Stomach smooth muscle (tissue), 2 donors: ENCODE measurements around the gene UBA1.
"Not testable (repeated sequence)": the region's sequence is repeated elsewhere in the genome, so short reads cannot be mapped to it uniquely, and the experiment has no call there.

Source experiments
- H3K27ac ChIP-seq: one replicate; pipeline ENCODE4 v1.7.0; 2013; ENCODE audit warnings: mild to moderate bottlenecking, low read length, inconsistent platforms
- H3K27me3 ChIP-seq, 2 donors: one replicate each; pipeline ENCODE4 v1.7.0; 2013; ENCODE audit warnings: low read length in 2 of 2; ENCODE audit not compliant: insufficient read depth in 2 of 2, control insufficient read depth in 1 of 2
- H3K36me3 ChIP-seq, 2 donors: one replicate each; pipeline ENCODE4 v1.7.0; 2013; ENCODE audit warnings: low read length in 2 of 2; ENCODE audit not compliant: control insufficient read depth in 2 of 2, insufficient read depth in 2 of 2
- H3K4me1 ChIP-seq: one replicate; pipeline ENCODE4 v1.7.0; 2013; ENCODE audit warnings: low read length; ENCODE audit not compliant: control insufficient read depth, insufficient read depth
- H3K4me3 ChIP-seq, 2 donors: one replicate each; pipeline ENCODE4 v1.7.0; 2013; ENCODE audit warnings: low read length in 2 of 2
- H3K9ac ChIP-seq, 2 donors: one replicate each; pipeline ENCODE4 v1.7.0; 2013; ENCODE audit warnings: low read length in 2 of 2, mild to moderate bottlenecking in 1 of 2
- H3K9me3 ChIP-seq, 2 donors: one replicate each; pipeline ENCODE4 v1.7.0; 2013; ENCODE audit warnings: low read length in 2 of 2; ENCODE audit not compliant: control insufficient read depth in 2 of 2
- donor health status: healthy.
- donor health status: Pancreatic carcinoma.

The UBA1 gene

GRCh38 chrX:47243351-47243750 lies 49.7 kb downstream of the UBA1 start:
- H3K27me3 ChIP-seq: peaks cover 0 to 18% of the 10 kb centered on the region in 2 donors
- H3K36me3 ChIP-seq: peaks cover 42% of the 10 kb centered on the region in 2 donors
- H3K9ac ChIP-seq: no peak overlapping the region
- no peak overlapping the region for H3K27ac ChIP-seq
- H3K4me1 ChIP-seq: no peaks in the 10 kb centered on the region
- H3K9me3 ChIP-seq: no peaks in the 10 kb centered on the region
- H3K4me3 ChIP-seq: no peak overlapping the region

GRCh38 chrX:47244676-47245075 lies 51.0 kb downstream of the UBA1 start:
- Histone ChIP-seq H3K9ac (no peak overlapping the region), H3K27ac (no peak overlapping the region), H3K4me3 (no peak overlapping the region), H3K27me3 (peaks cover 0 to 15% of the 10 kb centered on the region in 2 donors), H3K4me1 (no peaks in the 10 kb centered on the region), H3K36me3 (peaks cover 38 to 42% of the 10 kb centered on the region in 2 donors), H3K9me3 (no peaks in the 10 kb centered on the region)

- Histone ChIP-seq H3K4me3 (no peak overlapping the region), H3K9ac (no peak overlapping the region), H3K9me3 (no peaks in the 10 kb centered on the region), H3K27ac (no peak overlapping the region), H3K36me3 (peaks cover 36 to 39% of the 10 kb centered on the region in 2 donors), H3K27me3 (peaks cover 0 to 11% of the 10 kb centered on the region in 2 donors), H3K4me1 (no peaks in the 10 kb centered on the region)
Observed at GRCh38 chrX:47245156-47245555, 51.5 kb downstream of the UBA1 start.

DNA sequence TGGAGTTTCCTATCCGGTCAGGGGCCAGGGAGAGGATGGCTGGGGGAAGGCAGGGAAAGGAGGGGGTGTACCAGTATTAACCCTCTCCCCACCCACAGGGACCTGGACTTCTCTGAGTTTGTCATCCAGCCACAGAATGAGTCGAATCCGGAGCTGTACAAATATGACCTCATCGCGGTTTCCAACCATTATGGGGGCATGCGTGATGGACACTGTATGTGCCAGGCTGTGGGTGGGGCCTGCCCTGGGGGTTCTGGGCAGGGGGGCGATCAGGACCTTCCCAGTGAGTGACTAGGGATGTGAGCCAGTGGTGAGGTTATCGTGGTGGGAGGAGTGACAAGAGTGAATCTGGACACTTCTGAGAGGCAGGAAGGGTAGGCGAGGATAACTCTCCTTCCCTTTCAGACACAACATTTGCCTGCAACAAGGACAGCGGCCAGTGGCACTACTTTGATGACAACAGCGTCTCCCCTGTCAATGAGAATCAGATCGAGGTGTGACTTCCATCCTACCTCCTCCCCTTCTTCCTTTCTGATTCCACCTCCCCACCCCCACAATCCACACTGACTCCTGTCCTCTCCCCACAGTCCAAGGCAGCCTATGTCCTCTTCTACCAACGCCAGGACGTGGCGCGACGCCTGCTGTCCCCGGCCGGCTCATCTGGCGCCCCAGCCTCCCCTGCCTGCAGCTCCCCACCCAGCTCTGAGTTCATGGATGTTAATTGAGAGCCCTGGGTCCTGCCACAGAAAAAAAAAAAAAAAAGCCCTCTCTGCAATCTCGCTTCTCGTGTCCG lies 53.8 kb downstream of the UBA1 start:
- Histone ChIP-seq H3K9ac (no peak overlapping the region), H3K4me3 (no peak overlapping the region), H3K27me3 (peaks cover 0 to 4% of the 10 kb centered on the region in 2 donors), H3K9me3 (no peaks in the 10 kb centered on the region), H3K36me3 (peaks cover 15 to 18% of the 10 kb centered on the region in 2 donors), H3K27ac (no peak overlapping the region), H3K4me1 (no peaks in the 10 kb centered on the region)

- peaks cover 0 to 2% of the 10 kb centered on the region in 2 donors for H3K27me3 ChIP-seq
- no peak overlapping the region for H3K27ac ChIP-seq
- H3K4me1 ChIP-seq: no peaks in the 10 kb centered on the region
- no peak overlapping the region for H3K4me3 ChIP-seq
- peaks cover 14 to 16% of the 10 kb centered on the region in 2 donors for H3K36me3 ChIP-seq
- no peak overlapping the region for H3K9ac ChIP-seq
- H3K9me3 ChIP-seq: no peaks in the 10 kb centered on the region
Observed at GRCh38 chrX:47247999-47248320, 54.3 kb downstream of the UBA1 start.

- Histone ChIP-seq H3K27me3 (peaks cover 0 to 2% of the 10 kb centered on the region in 2 donors), H3K36me3 (peaks cover 14 to 16% of the 10 kb centered on the region in 2 donors), H3K9me3 (no peaks in the 10 kb centered on the region), H3K4me1 (no peaks in the 10 kb centered on the region), H3K4me3 (no peak overlapping the region), H3K27ac (no peak overlapping the region), H3K9ac (no peak overlapping the region)
Observed at GRCh38 chrX:47248576-47248975, 54.9 kb downstream of the UBA1 start.

- H3K27me3 ChIP-seq: no peaks in the 10 kb centered on the region
- H3K9ac ChIP-seq: no peak overlapping the region
Observed at GRCh38 chrX:47250017-47250347, 56.4 kb downstream of the UBA1 start.

DNA sequence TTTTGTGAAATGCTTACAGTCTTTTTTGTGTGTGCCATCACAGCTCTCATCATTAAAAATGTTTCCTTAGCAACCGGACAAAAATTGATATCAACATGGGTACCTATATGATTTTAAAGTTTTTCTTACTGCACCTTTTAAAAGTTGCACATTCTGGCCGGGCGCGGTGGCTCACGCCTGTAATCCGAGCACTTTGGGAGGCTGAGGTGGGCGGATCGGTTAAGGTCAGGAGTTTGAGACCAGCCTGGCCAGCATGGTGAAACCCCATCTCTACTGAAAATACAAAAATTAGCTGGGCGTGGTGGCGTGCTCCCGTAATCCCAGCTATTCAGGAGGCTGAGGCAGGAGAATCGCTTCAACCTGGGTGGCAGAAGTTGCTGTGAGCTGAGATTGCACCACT lies 64.0 kb downstream of the UBA1 start:
- H3K4me3 ChIP-seq, H3K4me1 ChIP-seq, H3K9ac ChIP-seq, H3K36me3 ChIP-seq, H3K9me3 ChIP-seq, H3K27ac ChIP-seq, H3K27me3 ChIP-seq: not testable (repeated sequence)

More at GRCh38 chrX:47250017-47250347, 56.4 kb downstream of the UBA1 start:
- H3K4me3 ChIP-seq: no peak overlapping the region
- H3K36me3 ChIP-seq: peaks cover 5 to 6% of the 10 kb centered on the region in 2 donors
- no peak overlapping the region for H3K27ac ChIP-seq
- peaks cover 0 to 6% of the 10 kb centered on the region in 2 donors for H3K9me3 ChIP-seq
- H3K4me1 ChIP-seq: no peaks in the 10 kb centered on the region
